Mononuclear cell (primary cell): ENCODE data around the gene CACNA1I. TPM values are rescaled to one million over a fixed set of nuclear protein-coding genes. Genes with fewer than 3 reads are reported as not detected.

Experiments used
- H3K27me3 ChIP-seq: 2 replicates; pipeline ENCODE4 v1.6.0; 2011; ENCODE audit warnings: low read length, control low read depth; ENCODE audit not compliant: insufficient read depth
- H3K4me1 ChIP-seq: 2 replicates; pipeline ENCODE4 v1.5.1; 2011; ENCODE audit warnings: mild to moderate bottlenecking, low read length, control low read depth; ENCODE audit not compliant: insufficient read depth
- H3K4me3 ChIP-seq: 2 replicates; pipeline ENCODE4 v1.5.1; 2011; ENCODE audit warnings: mild to moderate bottlenecking, low read length, moderate library complexity
- H3K9me3 ChIP-seq: 2 replicates; pipeline ENCODE4 v1.5.1; 2011; ENCODE audit warnings: low read depth, mild to moderate bottlenecking, control low read depth, low read length
- total RNA-seq: library from RNA; depleted of rRNA; stranded (reverse); fragments of >200 nt; gene quantifications from one replicate; pipeline ENCODE4 v1.2.3, GENCODE V29; 2012

Gene CACNA1I
- total RNA-seq, 1 donor = 8.0 TPM

DNA sequence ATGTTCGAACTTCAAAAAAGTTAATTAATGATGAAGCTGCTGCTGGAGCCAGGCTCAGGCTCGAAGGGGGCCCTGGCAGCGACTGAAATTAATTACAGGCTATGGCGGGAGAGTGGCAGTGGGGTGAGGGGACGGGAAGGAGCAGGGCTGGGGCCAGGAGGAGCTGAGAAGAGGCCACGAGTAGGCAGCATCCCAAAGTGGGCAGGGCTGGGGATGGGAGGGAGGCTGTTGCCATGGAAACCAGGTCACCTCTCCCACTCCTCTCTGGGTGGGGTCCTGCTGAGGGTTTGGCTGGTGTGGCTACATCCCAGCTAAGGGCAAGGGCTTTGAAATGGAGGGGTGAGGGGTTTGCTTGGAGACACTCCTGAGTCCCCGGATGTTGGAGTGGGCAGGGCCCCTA is 23.9 kb downstream of the CACNA1I start:
- peaks cover 4% of the 10 kb centered on the region for H3K27me3 ChIP-seq
- H3K4me3 ChIP-seq = no peak overlapping the region
- H3K4me1 ChIP-seq = no peaks in the 10 kb centered on the region
- H3K9me3 ChIP-seq = no peaks in the 10 kb centered on the region

DNA sequence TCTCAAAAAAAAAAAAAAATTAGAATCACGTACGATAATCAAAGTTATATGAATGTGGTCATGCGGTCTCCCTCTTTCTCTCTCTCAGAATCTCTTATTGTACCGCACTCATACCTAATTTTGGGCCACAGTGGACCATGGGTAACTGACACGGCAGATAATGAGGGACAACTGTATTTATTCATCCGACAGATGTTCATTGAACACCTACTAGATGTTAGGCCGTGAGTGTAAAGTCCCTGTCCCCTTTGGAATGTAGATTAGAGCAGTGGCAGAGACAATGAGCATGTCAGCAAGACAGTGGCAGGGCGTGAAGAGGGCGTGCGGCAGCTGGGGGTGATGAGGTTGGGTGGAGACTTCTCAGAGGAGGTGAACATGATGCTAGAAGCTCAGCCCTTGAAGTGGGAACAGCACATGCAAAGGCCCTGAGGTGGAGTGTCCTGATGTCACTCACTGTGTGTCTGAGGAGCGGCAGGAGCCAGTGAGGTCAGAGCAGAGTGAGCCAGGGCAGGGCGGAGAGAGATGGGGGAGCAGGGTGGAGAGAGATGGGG is 25.1 kb downstream of the CACNA1I start:
- no peaks in the 10 kb centered on the region for H3K4me1 ChIP-seq
- H3K4me3 ChIP-seq = no peak overlapping the region
- H3K9me3 ChIP-seq = no peaks in the 10 kb centered on the region
- H3K27me3 ChIP-seq = peaks cover 4% of the 10 kb centered on the region

DNA sequence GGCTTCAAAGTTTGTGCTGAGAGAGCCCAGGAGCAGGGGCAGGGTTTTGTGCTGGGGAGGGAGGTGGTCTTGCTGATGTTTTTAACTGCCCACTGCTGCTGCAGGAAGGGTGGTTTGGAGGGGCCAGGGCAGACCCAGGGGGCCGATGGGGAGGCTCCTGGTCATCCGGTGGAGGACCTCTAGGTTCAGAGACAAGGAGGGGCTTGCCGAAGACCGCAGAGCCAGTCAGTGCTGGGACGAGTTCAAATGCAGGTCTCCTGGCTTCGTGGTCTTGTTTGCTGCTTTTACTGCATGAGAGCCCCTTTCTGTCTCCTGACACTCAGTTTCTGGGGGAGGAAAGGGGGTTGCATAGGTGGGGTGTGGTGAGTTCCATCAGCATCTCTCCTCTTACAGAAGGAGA is 26.0 kb downstream of the CACNA1I start:
- H3K4me3 ChIP-seq = no peak overlapping the region
- no peaks in the 10 kb centered on the region for H3K4me1 ChIP-seq
- H3K9me3 ChIP-seq = no peaks in the 10 kb centered on the region
- H3K27me3 ChIP-seq = peaks cover 4% of the 10 kb centered on the region

DNA sequence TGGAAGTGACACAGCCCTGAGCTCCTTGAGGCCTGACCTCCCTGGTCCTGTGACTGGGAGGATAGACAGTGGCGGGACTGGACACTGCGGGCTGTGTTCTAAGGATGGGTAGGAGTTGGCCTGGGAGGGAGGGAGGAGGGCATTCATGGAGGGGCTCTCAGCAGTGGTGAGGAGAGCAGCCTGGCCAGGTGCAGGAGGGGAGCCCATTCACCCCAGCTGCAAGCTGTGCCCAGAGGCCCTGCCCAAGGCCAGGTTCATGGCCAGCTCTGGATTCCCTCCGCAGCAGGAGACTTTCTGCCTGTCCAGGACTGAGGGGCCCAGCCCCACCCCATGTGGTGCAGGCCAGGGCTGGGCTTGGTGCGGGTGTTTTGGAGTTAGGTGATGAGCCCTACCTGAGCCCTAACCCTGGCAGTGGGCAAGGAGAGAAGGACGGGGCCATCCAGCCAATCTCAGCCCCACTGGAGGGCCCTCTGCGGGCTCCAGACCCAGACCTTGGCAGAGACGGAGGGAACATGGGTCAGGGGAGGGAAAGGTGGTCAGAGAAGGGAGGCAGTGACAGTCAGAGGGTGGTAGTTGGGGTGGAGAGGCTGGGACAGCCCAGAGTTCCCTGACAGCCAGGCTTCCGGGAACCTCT is 26.8 kb downstream of the CACNA1I start:
- no peaks in the 10 kb centered on the region for H3K4me1 ChIP-seq
- H3K27me3 ChIP-seq = peaks cover 4% of the 10 kb centered on the region
- H3K9me3 ChIP-seq = no peaks in the 10 kb centered on the region
- H3K4me3 ChIP-seq = no peak overlapping the region

DNA sequence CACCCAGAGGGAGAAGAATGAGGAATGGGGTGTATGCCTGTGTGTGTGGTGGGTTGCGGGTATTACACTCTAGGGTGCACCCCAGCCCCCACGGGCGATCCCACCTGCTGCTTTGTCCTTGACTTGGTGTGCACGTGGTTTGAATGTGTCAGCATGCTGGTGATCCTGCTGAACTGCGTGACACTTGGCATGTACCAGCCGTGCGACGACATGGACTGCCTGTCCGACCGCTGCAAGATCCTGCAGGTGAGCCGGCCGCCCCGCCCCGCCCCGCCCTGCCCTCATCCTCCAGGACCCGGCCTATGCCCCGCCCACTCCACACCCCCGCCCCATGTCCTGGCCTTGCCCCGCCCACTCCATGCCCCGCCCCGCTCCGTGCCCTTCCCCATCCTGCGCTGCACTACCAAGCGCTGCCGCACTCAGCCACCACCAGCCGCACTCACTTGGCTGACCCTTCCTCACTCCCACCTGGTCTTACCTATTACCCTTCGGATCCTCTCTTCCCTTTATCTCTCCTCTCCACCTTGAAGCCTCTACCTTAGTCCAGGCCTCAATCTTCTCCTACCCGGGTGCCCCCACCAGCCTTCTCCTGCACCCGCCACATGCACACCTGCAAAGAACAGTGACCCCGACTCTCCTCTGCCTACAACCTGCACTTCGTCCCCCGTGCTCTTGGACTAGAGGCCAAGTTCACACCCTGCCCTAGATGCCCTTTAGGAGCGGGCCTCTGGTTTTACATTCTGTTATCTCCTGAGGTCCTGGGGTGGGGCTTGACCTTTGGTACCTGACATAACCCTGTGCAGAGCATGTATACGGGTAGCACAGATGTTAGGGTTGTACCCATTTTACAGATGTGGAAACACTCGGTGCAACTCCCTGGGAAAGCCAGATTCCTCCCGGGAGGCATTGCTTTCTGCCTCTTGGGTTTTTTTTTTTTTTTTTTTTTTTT is 27.7 kb downstream of the CACNA1I start:
- peaks cover 4% of the 10 kb centered on the region for H3K27me3 ChIP-seq
- no peak overlapping the region for H3K4me3 ChIP-seq
- peaks cover 5% of the 10 kb centered on the region for H3K4me1 ChIP-seq
- no peaks in the 10 kb centered on the region for H3K9me3 ChIP-seq

DNA sequence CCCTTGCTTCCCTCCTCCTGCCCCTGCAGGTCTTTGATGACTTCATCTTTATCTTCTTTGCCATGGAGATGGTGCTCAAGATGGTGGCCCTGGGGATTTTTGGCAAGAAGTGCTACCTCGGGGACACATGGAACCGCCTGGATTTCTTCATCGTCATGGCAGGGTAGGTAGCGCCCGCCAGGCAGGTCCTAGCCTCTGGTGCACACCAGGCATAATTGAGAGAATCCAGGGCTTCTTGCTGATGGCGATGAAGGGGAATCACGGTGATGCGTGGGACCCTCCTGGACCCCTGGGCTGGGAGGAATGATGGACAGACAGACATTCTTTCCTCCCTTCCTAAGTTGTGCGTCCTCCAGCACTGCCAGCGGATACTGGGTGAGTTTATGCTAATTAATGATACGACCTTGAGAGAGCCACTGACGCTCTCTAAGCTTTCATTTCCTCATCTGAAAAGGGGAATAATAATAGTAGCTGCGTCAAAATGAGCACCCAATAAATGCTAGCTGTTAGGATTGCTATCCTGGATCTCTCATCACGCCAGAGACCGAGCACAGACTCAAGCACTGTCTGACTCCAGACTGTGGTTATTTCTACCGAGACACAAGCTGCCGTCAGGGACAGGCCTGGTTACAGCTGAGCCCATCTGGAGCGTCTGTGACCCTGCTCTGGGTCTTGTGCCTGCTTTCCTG is 30.1 kb downstream of the CACNA1I start:
- no peak overlapping the region for H3K4me3 ChIP-seq
- H3K27me3 ChIP-seq = peaks cover 4% of the 10 kb centered on the region
- H3K9me3 ChIP-seq = no peaks in the 10 kb centered on the region
- peaks cover 5% of the 10 kb centered on the region for H3K4me1 ChIP-seq

DNA sequence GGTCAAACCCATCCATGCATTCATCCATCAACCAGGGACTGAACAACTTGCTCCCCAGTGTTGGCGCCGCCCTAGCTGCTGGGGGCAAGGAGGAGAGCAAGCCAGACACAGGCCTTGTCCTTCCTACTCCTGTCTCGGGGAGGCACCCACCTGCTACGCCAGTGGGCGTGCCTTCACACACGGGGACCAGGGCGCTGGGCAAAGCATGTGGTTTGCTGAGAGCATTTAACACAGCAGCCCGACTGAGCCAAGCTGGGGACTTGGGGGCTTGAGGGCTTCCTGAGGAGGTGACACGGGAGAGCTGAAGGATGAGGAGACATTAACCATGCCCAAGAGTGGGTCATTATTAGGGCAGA is 30.6 kb downstream of the CACNA1I start:
- no peaks in the 10 kb centered on the region for H3K9me3 ChIP-seq
- H3K4me3 ChIP-seq = no peak overlapping the region
- H3K4me1 ChIP-seq = peaks cover 5% of the 10 kb centered on the region
- H3K27me3 ChIP-seq = peaks cover 4% of the 10 kb centered on the region

DNA sequence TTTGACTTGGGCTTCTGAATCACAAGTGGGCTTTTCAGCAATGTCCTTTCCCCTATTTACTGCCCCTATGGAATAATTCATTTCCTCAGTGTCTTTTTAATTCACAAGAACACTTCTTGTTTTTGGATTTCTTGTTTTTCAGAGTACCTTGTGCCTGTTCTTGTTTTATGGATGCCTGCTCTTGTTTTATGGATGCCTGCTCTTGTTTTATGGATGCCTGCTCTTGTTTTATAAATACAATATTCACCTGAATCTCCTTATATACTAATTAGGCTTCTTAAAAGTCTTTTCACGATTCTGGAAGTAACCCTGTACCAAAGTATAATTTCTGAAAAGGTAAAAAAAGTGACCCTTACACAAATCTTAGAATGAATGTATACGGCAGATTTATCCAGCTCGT is 32.8 kb downstream of the CACNA1I start:
- Histone ChIP-seq H3K9me3 (no peaks in the 10 kb centered on the region), H3K27me3 (no peaks in the 10 kb centered on the region), H3K4me1 (peaks cover 5% of the 10 kb centered on the region), H3K4me3 (no peak overlapping the region)

DNA sequence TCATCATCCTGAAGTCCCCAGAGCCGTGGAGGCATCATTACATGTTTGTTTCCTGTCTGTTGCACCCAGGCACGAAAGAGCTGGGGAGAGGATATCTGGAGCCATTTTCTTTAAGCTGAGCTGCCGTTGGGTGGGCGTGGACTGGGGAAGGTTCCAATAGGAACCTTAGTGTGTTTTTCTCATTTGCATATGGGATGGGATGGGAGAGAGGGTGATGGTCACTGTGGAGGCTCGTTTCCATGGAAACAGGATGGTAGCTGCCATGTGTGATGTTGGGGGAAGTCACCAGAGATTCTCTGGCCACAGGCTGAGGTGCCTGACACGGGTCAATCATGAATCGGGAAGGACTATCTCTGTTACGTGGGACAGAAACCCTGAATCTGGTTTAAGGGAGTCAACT is 39.7 kb downstream of the CACNA1I start:
- H3K4me1 ChIP-seq = peaks cover 10% of the 10 kb centered on the region
- H3K27me3 ChIP-seq = no peaks in the 10 kb centered on the region
- H3K9me3 ChIP-seq = no peaks in the 10 kb centered on the region
- H3K4me3 ChIP-seq = no peak overlapping the region

DNA sequence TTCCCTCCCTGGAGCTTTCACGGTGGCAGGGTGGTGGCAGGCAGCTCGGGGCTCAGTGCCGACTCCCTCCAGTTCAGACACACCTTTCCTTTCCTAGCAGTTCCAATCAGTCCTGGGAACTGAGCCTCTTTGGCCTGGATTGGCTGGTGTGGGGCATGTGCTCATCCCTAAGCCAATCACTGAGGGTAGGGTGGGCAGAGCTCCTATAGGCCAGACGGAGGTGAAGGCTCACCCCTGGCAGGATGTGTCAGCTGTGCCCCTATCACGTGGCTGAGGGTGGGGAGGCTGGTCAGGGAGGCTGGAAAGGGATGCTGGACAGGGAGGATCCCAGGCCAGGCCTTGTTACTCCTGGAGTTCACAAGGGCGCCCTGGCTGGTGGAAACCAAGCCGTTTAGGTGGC is 40.2 kb downstream of the CACNA1I start:
- Histone ChIP-seq H3K9me3 (no peaks in the 10 kb centered on the region), H3K4me3 (no peak overlapping the region), H3K4me1 (peaks cover 10% of the 10 kb centered on the region), H3K27me3 (no peaks in the 10 kb centered on the region)

DNA sequence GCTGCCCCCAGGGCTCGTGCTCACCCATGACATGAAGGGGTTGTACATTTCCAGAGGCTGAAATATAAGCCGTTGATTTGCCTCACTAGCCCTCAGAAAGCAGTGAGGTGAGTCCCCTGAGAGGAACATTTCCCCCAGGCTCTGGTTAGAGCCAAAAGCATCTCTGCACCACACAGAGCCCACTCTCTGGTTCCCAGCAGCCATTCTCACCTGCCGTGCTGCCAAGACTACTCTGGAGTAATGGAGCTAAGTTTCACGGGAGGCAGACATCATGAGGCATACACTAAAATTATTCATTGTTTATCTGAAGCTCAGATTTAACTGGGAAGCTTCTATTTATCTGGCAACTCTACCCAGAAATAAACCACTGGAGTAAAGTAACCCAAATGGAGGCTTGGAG is 40.8 kb downstream of the CACNA1I start:
- Histone ChIP-seq H3K4me1 (peaks cover 10% of the 10 kb centered on the region), H3K27me3 (no peaks in the 10 kb centered on the region), H3K9me3 (no peaks in the 10 kb centered on the region), H3K4me3 (no peak overlapping the region)

DNA sequence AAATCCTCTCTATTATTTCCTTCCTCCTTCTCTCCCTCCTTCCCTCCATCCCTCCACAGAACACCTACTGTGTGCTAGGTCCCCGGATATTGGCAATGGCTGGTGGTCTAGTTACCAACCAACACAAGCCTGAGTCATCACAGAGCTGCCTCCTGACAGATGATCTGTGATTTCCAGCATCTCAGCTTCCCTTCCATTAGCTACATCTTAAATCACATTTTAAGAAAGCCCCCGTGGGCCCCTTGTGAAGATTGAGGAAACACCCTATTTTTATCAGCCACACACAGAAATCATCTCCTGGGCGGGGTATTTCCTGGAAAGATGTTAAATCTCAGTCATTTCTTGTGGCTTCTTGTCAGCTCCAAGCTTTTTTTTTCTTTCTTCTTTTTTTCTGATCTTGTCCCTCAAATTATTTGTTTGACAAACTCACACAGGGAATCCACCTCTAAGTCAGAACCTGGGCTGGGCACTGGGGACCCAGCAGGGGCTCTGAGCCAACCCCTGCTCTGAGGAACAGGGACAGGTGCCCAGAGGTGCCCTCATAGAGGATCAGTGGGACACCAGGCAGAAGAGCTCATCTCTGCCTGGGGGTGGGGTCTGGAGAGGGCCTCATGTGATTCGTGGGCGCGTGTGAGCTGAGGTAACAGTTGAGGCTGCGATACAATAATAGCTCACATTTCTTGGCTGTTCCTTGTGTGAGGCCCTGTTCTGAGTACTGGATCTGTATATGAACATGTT is 42.4 kb downstream of the CACNA1I start:
- no peaks in the 10 kb centered on the region for H3K9me3 ChIP-seq
- no peak overlapping the region for H3K4me3 ChIP-seq
- H3K4me1 ChIP-seq = peaks cover 10% of the 10 kb centered on the region
- no peaks in the 10 kb centered on the region for H3K27me3 ChIP-seq

DNA sequence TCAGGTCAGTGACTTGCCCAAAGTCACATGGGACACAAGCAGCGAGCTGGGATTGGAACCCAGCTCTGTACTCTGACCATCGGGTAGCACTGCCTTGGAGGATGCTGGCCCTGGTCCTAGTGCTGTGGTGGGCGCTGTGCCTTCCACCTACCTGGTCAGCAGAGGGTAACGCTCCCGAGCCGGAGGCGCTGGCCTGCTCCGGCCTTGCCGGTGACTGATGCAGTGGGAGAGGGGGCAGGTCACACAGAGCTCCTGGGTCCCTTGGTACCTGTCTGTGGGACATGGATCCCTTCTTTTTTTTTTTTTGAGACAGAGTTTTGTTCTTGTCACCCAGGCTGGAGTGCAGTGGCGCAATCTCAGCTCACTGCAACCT is 43.0 kb downstream of the CACNA1I start:
- Histone ChIP-seq H3K4me1 (peaks cover 10% of the 10 kb centered on the region), H3K9me3 (no peaks in the 10 kb centered on the region), H3K4me3 (no peak overlapping the region), H3K27me3 (no peaks in the 10 kb centered on the region)

DNA sequence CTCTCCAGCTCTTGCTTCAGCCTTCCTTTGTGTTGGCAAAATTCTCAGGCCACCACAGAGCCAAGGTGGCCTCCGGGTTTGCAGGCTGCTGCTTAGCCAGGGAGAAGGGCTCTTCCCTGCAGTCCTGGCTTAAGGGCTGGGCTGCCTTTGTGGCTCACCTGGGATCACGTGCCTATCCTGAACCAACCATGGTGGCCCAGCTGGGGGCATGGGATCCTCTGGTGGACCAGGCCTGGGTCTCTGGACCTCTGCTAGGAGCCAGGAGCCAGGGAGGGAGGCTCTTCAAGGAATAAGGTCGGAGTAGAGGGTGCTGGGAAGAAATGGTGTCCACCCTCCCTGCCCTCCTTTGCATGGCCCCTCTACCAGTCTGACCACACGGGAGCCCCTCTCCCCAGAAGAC is 43.9 kb downstream of the CACNA1I start:
- no peaks in the 10 kb centered on the region for H3K9me3 ChIP-seq
- H3K27me3 ChIP-seq = no peaks in the 10 kb centered on the region
- H3K4me1 ChIP-seq = peaks cover 10% of the 10 kb centered on the region
- no peak overlapping the region for H3K4me3 ChIP-seq

DNA sequence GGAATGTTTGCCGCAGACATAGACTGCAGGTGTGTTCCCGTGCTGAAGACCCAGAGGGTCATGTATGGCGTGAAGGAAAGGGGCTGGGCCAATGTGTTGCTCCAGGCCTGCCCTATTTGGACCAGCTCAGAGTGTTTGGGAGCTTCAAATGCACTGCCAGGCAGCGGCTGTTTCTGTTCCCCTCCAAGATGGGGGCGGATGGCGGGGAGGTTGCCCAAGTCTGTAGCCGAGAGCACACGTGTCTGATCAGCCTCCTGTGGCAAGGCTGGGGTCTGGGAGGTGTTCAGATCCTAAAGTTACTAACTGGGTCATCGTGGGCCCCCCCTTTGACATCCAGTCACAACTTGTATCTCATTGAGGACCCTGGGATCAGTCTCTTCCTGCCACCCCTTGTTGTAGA is 45.5 kb downstream of the CACNA1I start:
- H3K27me3 ChIP-seq = no peaks in the 10 kb centered on the region
- H3K4me3 ChIP-seq = no peak overlapping the region
- H3K4me1 ChIP-seq = peaks cover 10% of the 10 kb centered on the region
- H3K9me3 ChIP-seq = no peaks in the 10 kb centered on the region
